Hepatocyte (in vitro differentiated cells): Measurements from ENCODE around the gene ZNF146.

ENCODE experiments used
- EZH2 ChIP-seq: fragments of 200-600 bp; sonication (generic); IDR thresholded peaks from 2 replicates; pipeline ENCODE4 v1.6.1; 2016; ENCODE audit warnings: antibody characterized with exemption, mild to moderate bottlenecking, borderline replicate concordance
- EZH2phosphoT487 ChIP-seq: fragments of 200-600 bp; sonication (generic); IDR thresholded peaks from one replicate; pipeline ENCODE4 v1.6.1; 2018; ENCODE audit warnings: antibody characterized with exemption, mild to moderate bottlenecking, low read depth, moderate library complexity; ENCODE audit not compliant: unreplicated experiment, severe bottlenecking
- TF ChIP-seq, protein P1 (sequence below): fragments of 200-600 bp; sonication (generic); IDR thresholded peaks from 2 replicates; pipeline ENCODE4 v1.5.1; 2016; ENCODE audit warnings: antibody characterized with exemption, mild to moderate bottlenecking; ENCODE audit not compliant: poor library complexity

DNA sequence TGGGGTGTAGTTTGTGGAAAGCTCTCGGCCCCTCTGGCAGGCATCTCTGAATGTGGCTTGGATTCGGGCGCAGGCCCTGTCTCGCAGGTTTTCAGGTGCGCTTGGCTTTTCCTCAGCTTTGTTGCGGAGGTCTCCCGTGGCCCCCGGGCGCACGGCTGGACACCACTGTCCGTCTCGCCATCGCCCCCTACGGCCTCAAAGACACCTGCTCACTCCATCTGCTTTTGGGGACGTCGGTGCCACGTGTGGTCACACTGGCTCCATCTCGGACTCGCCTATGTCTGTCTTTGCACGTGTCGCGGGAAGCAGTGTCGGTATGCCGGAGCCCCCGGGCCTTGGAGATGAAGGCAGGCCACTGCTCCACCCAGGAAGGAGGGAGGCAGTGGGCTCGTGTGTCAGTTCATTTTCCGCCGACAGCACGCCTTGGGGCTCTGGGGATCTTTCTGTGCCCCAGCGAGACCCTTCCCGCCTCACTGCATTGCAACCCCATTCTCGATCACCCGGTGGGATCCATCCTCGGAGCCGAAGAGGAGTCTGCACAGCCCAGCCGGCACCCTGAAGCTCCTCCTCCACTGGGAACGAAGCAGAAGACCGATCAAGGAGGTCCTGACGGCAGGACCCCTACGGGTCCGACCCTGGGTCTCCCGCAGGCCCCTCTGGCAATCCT, 42.1 kb downstream of the ZNF146 start:
- TF ChIP-seq, protein P1, sequence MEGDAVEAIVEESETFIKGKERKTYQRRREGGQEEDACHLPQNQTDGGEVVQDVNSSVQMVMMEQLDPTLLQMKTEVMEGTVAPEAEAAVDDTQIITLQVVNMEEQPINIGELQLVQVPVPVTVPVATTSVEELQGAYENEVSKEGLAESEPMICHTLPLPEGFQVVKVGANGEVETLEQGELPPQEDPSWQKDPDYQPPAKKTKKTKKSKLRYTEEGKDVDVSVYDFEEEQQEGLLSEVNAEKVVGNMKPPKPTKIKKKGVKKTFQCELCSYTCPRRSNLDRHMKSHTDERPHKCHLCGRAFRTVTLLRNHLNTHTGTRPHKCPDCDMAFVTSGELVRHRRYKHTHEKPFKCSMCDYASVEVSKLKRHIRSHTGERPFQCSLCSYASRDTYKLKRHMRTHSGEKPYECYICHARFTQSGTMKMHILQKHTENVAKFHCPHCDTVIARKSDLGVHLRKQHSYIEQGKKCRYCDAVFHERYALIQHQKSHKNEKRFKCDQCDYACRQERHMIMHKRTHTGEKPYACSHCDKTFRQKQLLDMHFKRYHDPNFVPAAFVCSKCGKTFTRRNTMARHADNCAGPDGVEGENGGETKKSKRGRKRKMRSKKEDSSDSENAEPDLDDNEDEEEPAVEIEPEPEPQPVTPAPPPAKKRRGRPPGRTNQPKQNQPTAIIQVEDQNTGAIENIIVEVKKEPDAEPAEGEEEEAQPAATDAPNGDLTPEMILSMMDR = no peak
- TF ChIP-seq EZH2phosphoT487 = no peak
- no peak for TF ChIP-seq EZH2
